ENCODE measurements around the gene FAM240B.

Gene FAM240B

DNA sequence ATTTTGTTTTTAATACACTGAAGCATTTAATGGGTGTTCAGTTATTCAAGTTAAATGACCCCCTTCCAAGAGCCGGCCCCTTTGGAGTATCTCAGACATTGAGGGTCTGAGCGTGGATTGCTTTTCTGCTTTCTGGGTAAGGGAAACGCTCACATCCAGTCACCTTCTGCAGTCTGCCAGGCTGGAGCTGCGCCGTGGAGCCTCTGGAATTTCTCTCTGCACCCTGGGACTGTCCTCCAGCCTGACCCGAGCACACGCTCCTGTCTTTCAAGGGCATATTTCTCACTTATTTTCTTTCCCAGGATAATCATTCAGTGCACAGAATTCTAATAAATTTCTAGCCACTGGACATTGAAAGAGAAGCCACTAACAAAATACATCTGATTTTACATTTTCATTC lies 13.4 kb downstream of the FAM240B start:
- Histone ChIP-seq H3K4me2 (ENCODE audit: low read length) (no peak overlapping the region), H3K9me3 (ENCODE audit: low read length) (no peaks in the 10 kb centered on the region), H3K27ac (ENCODE audit: low read depth, low read length, poor library complexity, severe bottlenecking) (no peak overlapping the region), H3K4me1 (ENCODE audit: insufficient read depth, low read length, severe bottlenecking) (no peaks in the 10 kb centered on the region), H3K79me2 (ENCODE audit: insufficient read depth, low read length) (no peaks in the 10 kb centered on the region), H3K27me3 (ENCODE audit: insufficient read depth, low read length) (0 out of 2 replicates have a peak, but pooled peaks cover 3% of the 10 kb centered on the region), H4K20me1 (ENCODE audit: insufficient read depth, low read length) (no peaks in the 10 kb centered on the region), H3K9me2 (ENCODE audit: low read depth, low read length) (no peaks in the 10 kb centered on the region), H2AFZ (ENCODE audit: low read length) (no peak overlapping the region), H3K9ac (ENCODE audit: low read length) (no peak overlapping the region), H3K4me3 (ENCODE audit: low read depth, low read length, poor library complexity, severe bottlenecking) (no peak overlapping the region), H3F3A (ENCODE audit: insufficient read depth, low read length) (no peaks in the 10 kb centered on the region), H3K36me3 (ENCODE audit: insufficient read depth, low read length) (no peaks in the 10 kb centered on the region)
- TF ChIP-seq EZH2 (IDR thresholded peaks at IDR 0.05; ENCODE audit: borderline replicate concordance, low read length) (no peak), CTCF (IDR thresholded peaks at IDR 0.05; ENCODE audit: low read length) (no peak)

DNA sequence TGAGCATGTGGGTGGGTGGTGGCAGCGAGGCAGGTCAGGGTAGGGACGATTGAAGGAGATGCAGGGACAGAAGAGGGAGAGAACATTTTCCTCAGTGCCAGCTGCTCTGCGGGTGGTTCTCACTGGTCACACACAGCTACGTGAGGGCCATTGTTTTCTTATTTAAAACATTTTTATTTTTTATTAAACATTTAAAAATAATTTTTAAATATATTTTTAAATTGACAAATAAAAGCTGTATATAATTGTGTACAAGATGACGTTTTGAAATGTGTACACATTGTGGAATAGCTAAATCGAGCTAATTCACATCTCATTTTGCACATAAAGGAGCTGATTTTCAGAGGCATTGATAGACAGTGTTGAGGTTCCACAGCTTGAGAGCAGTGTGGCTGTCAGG lies 14.0 kb downstream of the FAM240B start:
- TF ChIP-seq EZH2 (IDR thresholded peaks at IDR 0.05; ENCODE audit: borderline replicate concordance, low read length) = no peak
- TF ChIP-seq CTCF (IDR thresholded peaks at IDR 0.05; ENCODE audit: low read length) = no peak
- Histone ChIP-seq H3K4me1 (ENCODE audit: insufficient read depth, low read length, severe bottlenecking) (no peaks in the 10 kb centered on the region), H4K20me1 (ENCODE audit: insufficient read depth, low read length) (no peaks in the 10 kb centered on the region)

DNA sequence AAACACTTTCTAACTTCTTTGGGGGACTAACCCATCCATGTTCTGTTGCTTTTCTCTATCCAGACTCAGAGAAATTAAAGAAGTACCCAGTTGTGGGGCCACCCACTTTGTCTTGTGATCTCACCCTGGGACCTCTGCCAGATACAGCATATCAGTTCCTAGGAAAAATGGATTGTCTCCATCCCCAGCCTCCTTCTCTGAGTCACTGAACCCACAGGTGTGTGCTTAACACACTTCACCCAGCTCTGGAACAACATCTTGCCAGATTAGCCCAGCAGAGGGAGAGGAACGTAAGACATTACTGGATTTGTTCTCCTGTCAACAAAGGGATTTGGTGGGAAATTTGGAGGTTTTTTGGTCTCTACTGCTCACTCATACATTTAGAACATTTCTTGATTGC lies 19.2 kb downstream of the FAM240B start:
- Histone ChIP-seq H3K36me3 (ENCODE audit: insufficient read depth, low read length) (no peaks in the 10 kb centered on the region), H3K4me3 (ENCODE audit: low read depth, low read length, poor library complexity, severe bottlenecking) (no peak overlapping the region), H3K4me2 (ENCODE audit: low read length) (no peak overlapping the region), H3K27ac (ENCODE audit: low read depth, low read length, poor library complexity, severe bottlenecking) (no peak overlapping the region), H3K79me2 (ENCODE audit: insufficient read depth, low read length) (no peaks in the 10 kb centered on the region), H4K20me1 (ENCODE audit: insufficient read depth, low read length) (no peaks in the 10 kb centered on the region), H3K9ac (ENCODE audit: low read length) (no peak overlapping the region), H3F3A (ENCODE audit: insufficient read depth, low read length) (no peaks in the 10 kb centered on the region), H3K4me1 (ENCODE audit: insufficient read depth, low read length, severe bottlenecking) (no peaks in the 10 kb centered on the region), H3K9me3 (ENCODE audit: low read length) (no peaks in the 10 kb centered on the region), H3K9me2 (ENCODE audit: low read depth, low read length) (no peaks in the 10 kb centered on the region), H3K27me3 (ENCODE audit: insufficient read depth, low read length) (0 out of 2 replicates have a peak, but pooled peaks cover 3% of the 10 kb centered on the region), H2AFZ (ENCODE audit: low read length) (no peak overlapping the region)
- no peak for TF ChIP-seq CTCF (IDR thresholded peaks at IDR 0.05; ENCODE audit: low read length)
- TF ChIP-seq EZH2 (IDR thresholded peaks at IDR 0.05; ENCODE audit: borderline replicate concordance, low read length) = no peak

More for the DNA sequence above, 14.0 kb downstream of the FAM240B start:
- no peaks in the 10 kb centered on the region for H3K9me2 ChIP-seq (ENCODE audit: low read depth, low read length)
- no peak overlapping the region for H3K4me3 ChIP-seq (ENCODE audit: low read depth, low read length, poor library complexity, severe bottlenecking)
- H2AFZ ChIP-seq (ENCODE audit: low read length) = no peak overlapping the region
- H3K4me2 ChIP-seq (ENCODE audit: low read length) = no peak overlapping the region
- 0 out of 2 replicates have a peak, but pooled peaks cover 3% of the 10 kb centered on the region for H3K27me3 ChIP-seq (ENCODE audit: insufficient read depth, low read length)
- no peaks in the 10 kb centered on the region for H3K79me2 ChIP-seq (ENCODE audit: insufficient read depth, low read length)
- no peaks in the 10 kb centered on the region for H3F3A ChIP-seq (ENCODE audit: insufficient read depth, low read length)
- H3K27ac ChIP-seq (ENCODE audit: low read depth, low read length, poor library complexity, severe bottlenecking) = no peak overlapping the region
- H3K9ac ChIP-seq (ENCODE audit: low read length) = no peak overlapping the region
- no peaks in the 10 kb centered on the region for H3K9me3 ChIP-seq (ENCODE audit: low read length)
- no peaks in the 10 kb centered on the region for H3K36me3 ChIP-seq (ENCODE audit: insufficient read depth, low read length)

Measured in OCI-LY1 (cell line).